Measurements from ENCODE around the gene SLIT3.

SLIT3 gene

DNA sequence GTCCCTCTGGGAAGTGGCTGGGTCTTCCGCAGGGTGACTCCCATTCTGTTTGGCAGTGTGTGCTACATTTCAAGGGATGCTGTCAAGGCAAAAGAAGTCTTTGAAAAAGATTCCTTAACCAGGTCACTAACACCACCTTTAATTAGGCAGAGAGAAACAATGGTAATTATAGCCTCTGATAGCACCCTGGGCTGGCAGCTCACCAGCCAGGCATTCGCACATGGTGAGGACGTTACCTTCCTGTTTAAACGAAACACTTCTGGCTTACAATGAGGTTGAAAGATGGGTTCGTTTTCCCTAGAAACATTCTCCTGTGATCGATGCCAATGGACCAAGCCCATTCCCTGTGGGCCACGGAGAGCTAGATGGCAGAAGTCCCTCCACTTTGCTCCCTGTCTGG, 491.7 kb downstream of the SLIT3 start:
- DNase-seq: no peak

DNA sequence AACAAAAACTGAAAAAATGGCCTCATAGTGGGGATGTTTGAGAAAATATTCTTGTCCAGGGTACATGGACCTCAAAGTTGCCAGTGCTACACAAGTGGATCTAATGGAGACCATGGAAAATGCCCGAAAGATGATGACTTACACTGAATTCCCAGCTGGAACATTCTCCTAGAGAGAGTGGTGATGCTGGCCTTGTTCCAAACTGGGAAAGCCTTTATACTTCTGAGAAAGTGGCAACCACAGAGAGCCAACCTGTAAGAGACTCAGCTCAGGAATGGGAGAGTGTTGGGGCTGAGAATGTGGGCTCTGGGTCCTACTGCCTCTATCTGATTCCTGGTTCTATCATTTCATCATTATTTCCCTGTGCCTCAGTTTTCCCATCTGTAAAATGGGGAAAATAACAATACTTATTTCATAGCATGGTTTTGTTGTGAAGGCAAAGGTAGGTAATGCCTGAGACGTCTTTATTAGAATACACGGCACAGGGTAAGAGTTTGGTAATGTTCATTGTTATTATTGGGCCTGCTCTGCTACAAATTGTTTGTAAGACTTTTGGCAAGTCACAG, 492.8 kb downstream of the SLIT3 start:
- DNase-seq: no peak

DNA sequence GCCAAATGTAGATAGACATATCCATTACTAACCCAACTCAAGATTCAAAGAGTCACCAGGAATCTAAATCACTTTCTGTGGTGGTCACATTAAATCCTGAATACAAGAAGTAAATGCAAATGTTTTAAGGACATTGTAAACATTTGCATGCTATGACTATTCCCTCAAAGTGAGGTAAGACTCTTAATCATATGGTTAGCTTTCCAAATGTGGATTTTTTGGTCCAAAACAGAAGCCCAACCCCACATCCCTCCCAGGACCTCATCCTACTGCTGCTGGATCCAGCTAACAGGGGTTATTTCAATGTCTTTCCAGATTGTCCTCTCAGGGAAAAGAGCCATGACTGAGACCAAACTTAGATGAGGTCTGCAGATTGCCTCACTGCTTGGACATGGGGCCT, 493.7 kb downstream of the SLIT3 start:
- DNase-seq: no peak

DNA sequence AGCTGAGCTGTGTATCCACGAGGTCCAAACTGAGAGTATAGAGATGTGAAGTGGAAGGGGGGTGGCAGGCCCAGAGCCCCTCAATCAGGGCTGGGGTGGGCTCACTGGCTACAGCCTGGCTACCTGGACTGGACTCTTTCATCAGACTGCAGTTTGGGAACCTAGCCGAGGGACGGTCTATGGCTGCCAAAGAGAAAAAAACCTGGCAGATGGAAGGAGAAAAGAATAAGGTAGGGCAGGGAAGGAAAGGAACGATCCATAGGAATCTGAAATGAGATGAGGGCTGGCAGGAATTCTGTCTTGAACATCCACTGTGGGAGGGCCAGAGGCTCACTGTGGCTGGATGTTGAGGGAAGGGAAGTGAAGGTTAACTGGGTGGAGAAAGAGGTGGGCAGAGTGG, 497.4 kb downstream of the SLIT3 start:
- no peak for DNase-seq

DNA sequence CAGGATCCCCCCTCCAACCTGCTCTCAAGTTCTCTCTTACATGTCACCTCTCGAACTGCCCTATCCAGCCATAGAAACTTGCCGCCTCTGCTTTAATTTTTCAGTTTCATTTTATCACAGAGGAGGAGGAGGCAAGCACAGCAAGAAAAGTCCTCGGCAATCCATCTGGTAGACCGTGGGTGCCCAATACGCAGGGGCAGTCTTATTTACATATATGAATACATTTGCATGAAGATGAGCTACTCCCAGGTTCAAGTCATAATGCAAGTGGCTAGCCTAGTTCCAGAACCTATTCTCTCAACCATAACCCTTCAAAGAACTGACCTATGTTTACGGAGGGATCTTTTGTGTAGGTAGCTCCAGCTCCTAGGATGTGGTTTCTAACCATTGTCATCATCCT, 498.6 kb downstream of the SLIT3 start:
- DNase-seq: no peak

GRCh38 chr5:168801567-168801966, 499.4 kb downstream of the SLIT3 start:
- DNase-seq: no peak

DNA sequence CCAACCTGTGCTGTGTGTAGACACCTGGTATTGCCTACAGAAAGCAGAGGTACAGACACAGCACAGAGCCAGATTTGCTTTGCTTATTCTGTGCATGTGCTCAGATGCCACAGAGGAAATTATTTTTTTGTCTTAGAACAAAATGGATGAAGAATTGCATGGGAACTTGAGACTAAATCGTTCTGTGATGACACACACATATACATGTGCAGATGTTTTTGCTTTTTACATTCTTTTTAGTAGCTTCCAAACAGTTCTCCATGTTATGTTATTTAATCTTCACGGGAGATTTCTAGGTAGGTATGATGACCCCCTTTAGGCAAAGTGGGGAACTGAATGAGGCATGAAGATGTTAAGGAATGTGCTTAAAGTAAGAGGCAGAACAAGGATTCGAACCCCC, 500.2 kb downstream of the SLIT3 start:
- no peak for DNase-seq

GRCh38 chr5:168798065-168799023, 502.6 kb downstream of the SLIT3 start:
- DNase-seq: no peak

DNA sequence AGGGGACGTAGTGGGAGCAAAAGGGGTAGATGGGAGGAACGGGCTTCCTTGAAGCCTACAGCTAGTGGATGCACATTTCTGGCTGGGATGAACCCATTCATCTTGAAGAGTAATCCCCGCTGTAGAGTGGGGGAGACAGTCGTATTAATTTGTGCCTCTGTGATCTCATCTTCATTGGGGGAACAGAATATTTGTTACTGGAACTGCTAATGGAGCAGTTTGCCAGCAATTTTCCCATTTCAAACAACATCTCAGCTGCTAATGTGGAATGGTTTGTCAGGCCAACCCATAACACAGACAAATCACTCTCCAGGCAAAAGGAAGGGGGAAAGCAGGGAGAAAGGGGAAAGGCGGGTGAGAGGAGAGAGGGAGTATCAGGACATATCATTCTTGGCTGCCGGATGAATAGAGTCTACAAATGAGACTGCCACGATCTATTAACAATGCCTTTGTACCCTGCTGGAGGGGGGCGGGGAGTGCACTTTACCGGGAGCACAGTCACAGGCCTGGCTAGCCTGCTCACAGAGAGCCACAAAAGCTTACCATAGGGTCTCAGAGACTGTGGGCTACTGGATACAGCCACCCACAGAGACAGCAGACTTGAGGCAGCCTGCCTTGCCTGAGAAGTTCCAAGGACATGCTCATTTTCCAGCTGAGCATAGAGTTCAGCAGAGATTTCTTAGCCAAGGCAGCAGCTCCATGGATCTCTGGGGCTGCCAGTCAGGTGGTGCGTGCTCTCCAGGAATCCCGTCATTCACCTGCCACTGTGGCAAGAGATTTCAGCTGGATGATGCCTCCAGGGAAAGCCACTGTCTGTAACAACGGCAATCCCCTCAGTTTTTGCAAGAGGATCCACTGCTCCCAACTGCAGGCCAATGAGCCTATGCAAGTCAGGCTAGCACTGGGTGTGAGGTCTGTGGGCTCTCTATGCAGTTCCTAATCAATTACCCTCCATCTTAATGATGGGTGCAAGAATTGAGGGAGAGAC, 504.1 kb downstream of the SLIT3 start:
- DNase-seq: no peak

DNA sequence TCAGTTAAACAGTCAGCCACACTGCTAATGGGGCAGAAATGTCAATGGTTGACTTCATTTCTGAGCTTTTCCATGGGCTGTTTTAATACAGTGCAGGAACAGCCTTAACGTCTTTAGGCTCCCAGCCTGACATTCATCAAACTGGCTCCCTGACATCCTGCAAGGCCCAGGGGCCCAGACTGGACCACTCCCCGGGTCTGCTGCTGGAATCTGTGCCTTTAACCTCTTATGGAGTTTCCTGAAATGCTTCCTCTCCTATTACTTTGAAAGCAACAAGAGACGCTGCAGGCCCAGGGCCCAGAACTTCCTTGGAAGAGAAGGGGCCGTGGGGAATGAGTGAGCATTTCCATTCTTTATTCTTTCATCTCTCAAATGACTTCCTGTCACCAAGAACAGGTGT, 504.9 kb downstream of the SLIT3 start:
- DNase-seq: no peak

DNA sequence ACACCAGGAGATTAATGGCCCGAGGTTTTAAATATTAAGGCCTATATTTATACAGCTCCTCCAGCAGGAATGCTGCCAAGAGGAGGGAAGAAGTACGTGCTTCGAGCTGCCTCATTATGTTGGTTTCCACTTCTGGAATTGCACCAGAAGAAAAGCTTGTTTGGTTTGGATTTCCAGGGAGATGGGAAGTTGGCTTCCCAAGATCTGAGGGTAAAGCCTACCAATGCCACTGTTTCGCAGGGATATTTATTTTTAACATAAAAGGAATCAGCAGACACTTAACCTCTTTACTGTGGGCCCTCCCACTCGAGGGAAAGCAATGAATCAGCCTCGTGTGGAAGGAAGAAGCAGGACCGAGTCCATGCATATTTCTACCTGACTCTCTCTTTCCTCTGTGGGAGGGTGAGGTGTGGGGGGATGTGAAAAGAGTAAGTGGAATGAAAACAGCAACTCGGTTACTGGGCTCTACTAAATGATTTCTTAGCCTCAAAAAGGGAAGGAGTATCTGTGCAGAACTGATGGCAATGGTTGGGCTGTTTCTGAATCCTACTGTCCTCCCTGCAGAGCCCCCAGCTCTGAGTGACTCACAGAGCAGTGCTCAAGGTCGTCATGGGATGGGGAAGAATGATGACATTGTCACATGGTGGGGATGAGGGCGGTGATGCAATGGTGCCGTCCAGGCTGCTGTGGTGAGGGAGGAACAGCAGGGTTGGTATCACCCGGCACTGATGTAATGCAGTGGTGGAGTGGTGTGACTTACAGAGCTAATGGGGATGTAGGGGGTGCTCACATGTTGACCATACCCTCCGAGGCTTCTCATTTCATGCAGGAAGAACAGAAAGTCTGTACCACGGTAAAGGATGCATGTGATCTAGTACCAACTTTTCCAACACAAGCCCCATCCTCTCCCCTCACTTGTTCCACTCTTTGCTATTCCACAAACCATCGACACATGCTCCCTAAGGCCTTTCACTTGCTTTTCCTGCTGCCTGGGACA, 506.8 kb downstream of the SLIT3 start:
- DNase-seq: peak; percentile 40

GRCh38 chr5:168792678-168793077, 508.3 kb downstream of the SLIT3 start:
- DNase-seq: no peak

GRCh38 chr5:168790671-168791250, 510.2 kb downstream of the SLIT3 start:
- no peak for DNase-seq

- no peak for DNase-seq
Observed at GRCh38 chr5:168790002-168790635, 510.8 kb downstream of the SLIT3 start.

GRCh38 chr5:168788786-168789185, 512.2 kb downstream of the SLIT3 start:
- DNase-seq: no peak

GRCh38 chr5:168788107-168788506, 512.8 kb downstream of the SLIT3 start:
- DNase-seq: no peak

GRCh38 chr5:168786147-168786546, 514.8 kb downstream of the SLIT3 start:
- DNase-seq: no peak

DNA sequence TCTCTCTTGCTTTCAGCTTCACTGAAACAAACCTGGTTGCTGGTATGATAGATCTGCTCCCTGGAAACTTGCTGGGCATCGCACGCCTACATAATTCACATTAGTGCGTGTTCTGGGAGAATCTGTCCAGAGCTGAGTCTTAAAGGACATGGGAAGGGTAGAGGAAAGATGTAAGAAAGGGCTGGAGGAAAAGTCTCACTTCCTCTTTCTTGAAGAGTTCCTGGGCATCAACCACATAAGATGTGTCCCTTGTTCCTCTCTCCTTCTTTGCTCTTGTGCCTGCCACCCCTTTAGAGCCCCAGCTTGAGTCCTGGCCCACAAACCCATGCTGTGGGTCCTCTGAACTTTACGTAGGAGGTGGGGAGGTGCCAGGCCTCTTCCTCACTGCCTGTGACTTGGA, 516.5 kb downstream of the SLIT3 start:
- no peak for DNase-seq

DNA sequence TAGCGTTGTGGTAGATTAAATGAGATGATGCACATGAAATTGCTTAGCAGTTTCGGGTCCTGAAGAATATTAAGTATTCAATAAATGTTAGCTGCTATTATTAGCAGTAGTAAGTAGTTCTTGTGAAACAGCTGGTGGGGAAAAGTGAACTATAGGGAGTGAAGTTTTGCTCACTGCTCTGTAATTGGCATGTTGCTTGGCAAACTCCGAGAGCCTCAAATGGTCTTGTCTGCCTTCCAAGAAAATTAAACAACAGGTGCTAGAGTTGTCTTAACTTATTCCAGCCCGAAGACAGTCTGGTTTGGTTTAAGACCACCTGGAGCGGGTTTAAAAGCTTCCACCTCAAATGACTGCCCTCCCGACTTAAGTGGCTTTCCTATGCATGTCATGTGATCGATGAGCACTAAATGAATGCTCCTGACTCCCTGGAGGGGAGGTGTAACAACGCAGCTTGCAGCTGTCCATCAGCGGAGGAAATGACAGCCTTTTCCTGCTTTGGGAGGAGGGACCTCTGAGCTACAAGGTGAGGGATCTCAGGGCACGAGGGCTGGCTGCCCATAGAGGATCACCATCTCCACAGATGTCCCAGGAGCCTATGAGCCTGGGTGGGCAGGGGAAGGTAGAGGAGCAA, 518.9 kb downstream of the SLIT3 start:
- DNase-seq: no peak

DNA sequence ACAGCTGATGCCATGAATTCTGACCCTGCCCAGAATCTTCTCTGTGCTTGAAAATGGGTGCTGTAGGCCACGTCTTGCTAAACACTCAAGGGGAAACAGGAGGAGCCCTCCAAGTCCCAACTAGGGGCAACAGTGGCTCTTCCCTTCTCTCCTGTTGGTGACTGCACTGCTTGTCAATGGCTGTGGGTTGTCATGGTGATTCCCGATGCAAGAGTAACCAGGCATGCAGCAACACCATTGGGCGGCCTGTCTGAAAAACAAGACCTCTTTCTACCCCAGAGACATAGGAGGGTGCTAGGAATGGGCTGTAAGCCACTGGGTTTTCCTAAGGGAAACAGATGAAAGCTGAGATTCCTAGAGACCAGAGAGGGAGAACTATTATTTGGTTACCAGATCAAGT, 520.1 kb downstream of the SLIT3 start:
- DNase-seq: no peak

DNA sequence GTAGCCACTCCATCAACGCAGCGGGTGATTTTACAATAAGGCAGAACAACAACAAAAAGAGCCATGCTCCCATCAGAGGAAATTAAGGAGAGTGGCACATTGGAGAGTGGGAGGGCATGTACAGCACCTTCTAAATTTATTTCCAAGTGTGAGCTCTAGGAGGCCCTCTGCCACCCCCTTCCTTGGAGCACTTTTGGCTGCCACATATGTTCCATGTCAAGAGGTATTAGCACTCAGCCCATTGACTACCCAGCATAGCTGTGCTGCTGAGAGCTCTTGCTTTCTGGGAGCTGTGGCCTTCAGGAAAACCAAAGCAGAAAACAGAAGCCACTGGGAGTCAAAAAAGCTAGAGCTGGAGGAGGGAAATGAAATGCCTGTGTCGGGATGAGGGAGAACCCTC, 521.6 kb downstream of the SLIT3 start:
- DNase-seq: no peak
